Measurements from ENCODE around the gene BMP6. TPM values are rescaled to one million over a fixed set of nuclear protein-coding genes. Genes with fewer than 3 reads are reported as not detected.

BMP6 gene
- total RNA-seq, 4 donors from 2014 or later, result 1.4 to 16.1 (median 6.0) TPM

GRCh38 chr6:7893342-7893741, 167.4 kb downstream of the BMP6 start:
- Histone ChIP-seq H3K27me3 (no peaks in the 10 kb centered on the region), H3K9me3 (no peaks in the 10 kb centered on the region), H3K4me1 (peaks cover 0 to 5% (median 0%) of the 10 kb centered on the region in 3 donors), H3K36me3 (peaks cover 0 to 100% of the 10 kb centered on the region in 2 donors), H3K4me3 (no peak overlapping the region), H3K27ac (no peak overlapping the region)
- 84 to 87% methylated on average over 4 to 5 of the region's 12 CpGs for WGBS, 2 donors (ENCODE audit: low coverage in 1 of 2)
- no peak for ATAC-seq
- TF ChIP-seq CTCF (IDR thresholded peaks at IDR 0.05) (no peak), POLR2A (IDR thresholded peaks at IDR 0.05) (no peak), POLR2AphosphoS5 (IDR thresholded peaks at IDR 0.05) (no peak), EP300 (IDR thresholded peaks at IDR 0.05) (no peak)

- WGBS, 2 donors (ENCODE audit: low coverage in 1 of 2), result 76 to 83% methylated on average over 6 to 13 of the region's 13 CpGs
- no peaks in the 10 kb centered on the region for H3K27me3 ChIP-seq
- peaks cover 0 to 5% (median 0%) of the 10 kb centered on the region in 3 donors for H3K4me1 ChIP-seq
- H3K27ac ChIP-seq, result no peak overlapping the region
- H3K4me3 ChIP-seq, result no peak overlapping the region
- TF ChIP-seq EP300 (IDR thresholded peaks at IDR 0.05), result no peak
- TF ChIP-seq POLR2AphosphoS5 (IDR thresholded peaks at IDR 0.05), result no peak
- TF ChIP-seq CTCF (IDR thresholded peaks at IDR 0.05), result no peak
- TF ChIP-seq POLR2A (IDR thresholded peaks at IDR 0.05), result no peak
- H3K9me3 ChIP-seq, result no peaks in the 10 kb centered on the region
- H3K36me3 ChIP-seq, result peaks cover 0 to 100% of the 10 kb centered on the region in 2 donors
- no peak for ATAC-seq
Measured at GRCh38 chr6:7894262-7895124, 168.6 kb downstream of the BMP6 start.

- no peak for ATAC-seq
- Histone ChIP-seq H3K9me3 (no peaks in the 10 kb centered on the region), H3K4me3 (no peak overlapping the region), H3K36me3 (peaks cover 0 to 100% of the 10 kb centered on the region in 2 donors), H3K27ac (no peak overlapping the region), H3K4me1 (peaks cover 0 to 5% (median 0%) of the 10 kb centered on the region in 3 donors), H3K27me3 (no peaks in the 10 kb centered on the region)
- TF ChIP-seq EP300 (IDR thresholded peaks at IDR 0.05) (no peak), POLR2AphosphoS5 (IDR thresholded peaks at IDR 0.05) (no peak), POLR2A (IDR thresholded peaks at IDR 0.05) (no peak), CTCF (IDR thresholded peaks at IDR 0.05) (no peak)
- 86% methylated on average over 2 of the region's 7 CpGs; no CpG with 5 or more reads in 1 of the 2 donors for WGBS, 2 donors (ENCODE audit: low coverage in 1 of 2)
Measured at GRCh38 chr6:7895125-7895423, 169.2 kb downstream of the BMP6 start.

- Histone ChIP-seq H3K4me1 (no peaks in the 10 kb centered on the region), H3K36me3 (peaks cover 0 to 100% of the 10 kb centered on the region in 2 donors), H3K9me3 (no peaks in the 10 kb centered on the region), H3K27ac (no peak overlapping the region), H3K4me3 (no peak overlapping the region), H3K27me3 (no peaks in the 10 kb centered on the region)
- TF ChIP-seq CTCF (IDR thresholded peaks at IDR 0.05), result no peak
- TF ChIP-seq POLR2A (IDR thresholded peaks at IDR 0.05), result no peak
- no peak for TF ChIP-seq EP300 (IDR thresholded peaks at IDR 0.05)
- no peak for TF ChIP-seq POLR2AphosphoS5 (IDR thresholded peaks at IDR 0.05)
- ATAC-seq, result no peak
- 91 to 100% methylated on average over 3 of the region's 6 CpGs for WGBS, 2 donors (ENCODE audit: low coverage in 1 of 2)
Measured at GRCh38 chr6:7896465-7896987, 170.6 kb downstream of the BMP6 start.
